Myocyte (in vitro differentiated cells): ENCODE data around the gene MED9. TPM values are rescaled to one million over a fixed set of nuclear protein-coding genes. Genes with fewer than 3 reads are reported as not detected.

ENCODE experiments used
- DNase-seq: peaks from one replicate; pipeline ENCODE4 v3.0.0-alpha.2; 2012; ENCODE audit warnings: low read depth
- total RNA-seq: library from RNA; depleted of rRNA; stranded (reverse); fragments of >200 nt; gene quantifications from 2 replicates; pipeline ENCODE4 v1.2.3, GENCODE V29; 2014

Gene MED9
- total RNA-seq, 1 donor from 2014 or later, result 22.4 TPM

DNA sequence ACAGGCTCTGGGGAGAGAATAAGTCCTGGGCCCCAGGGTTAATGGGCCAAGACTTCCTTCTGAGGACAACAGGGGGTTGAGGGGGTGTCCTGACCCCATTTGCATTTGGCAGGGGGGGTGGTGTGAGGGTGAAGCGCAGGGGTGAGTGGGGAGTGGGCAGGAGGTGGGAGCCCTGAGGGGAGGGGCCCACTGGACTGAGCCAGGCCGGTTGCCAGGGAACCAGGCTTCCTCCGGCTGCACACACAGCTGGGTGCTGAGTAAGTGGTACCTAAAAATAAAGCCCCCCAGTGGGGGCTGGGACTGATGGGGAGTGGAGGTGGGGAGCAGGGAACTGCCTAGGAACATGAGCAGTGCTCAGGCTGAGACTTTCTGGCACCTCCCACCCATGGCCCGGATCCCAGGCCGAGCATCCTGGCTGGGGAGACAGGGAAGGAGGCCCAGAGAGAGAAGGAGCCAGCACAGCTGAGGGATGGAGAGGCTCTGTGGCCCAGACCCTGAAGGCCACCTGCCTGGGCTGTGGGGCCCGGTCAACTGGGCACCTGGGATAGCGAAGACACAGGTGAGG is 26.8 kb downstream of the MED9 start:
- no peak for DNase-seq

- DNase-seq, result no peak
These were observed 27.7 kb downstream of the MED9 start for GRCh38 chr17:17504341-17505140.

GRCh38 chr17:17505151-17505550 is 28.4 kb downstream of the MED9 start:
- no peak for DNase-seq

DNA sequence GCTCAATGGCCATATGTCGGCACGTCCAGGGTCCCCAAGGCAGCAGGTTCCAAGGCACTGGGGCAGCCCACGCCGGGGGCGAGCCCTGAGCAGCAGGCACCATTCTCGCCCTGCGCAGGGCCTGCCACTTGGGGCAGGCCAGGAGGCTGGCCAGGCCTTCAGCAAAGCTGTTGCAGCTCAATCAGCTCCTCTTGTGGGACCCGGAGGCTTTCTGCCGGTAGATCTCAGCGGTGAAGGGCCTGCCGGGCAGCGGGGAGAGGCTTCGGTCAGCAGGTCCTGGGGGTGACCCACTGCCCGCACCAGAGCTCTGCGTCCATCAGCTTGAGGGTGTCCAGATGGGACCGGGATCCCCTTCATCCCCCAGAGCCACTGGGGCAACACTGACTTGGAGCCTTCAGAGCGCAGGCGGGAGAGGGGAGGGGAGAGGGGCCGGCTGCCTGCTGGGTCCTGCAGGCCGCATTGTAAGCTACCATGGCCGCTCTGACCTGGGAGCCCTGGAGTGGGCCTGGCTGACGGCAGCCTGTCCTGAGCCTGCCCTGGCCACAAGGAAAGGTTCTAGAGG is 28.9 kb downstream of the MED9 start:
- no peak for DNase-seq

GRCh38 chr17:17506181-17506741 is 29.5 kb downstream of the MED9 start:
- no peak for DNase-seq

DNA sequence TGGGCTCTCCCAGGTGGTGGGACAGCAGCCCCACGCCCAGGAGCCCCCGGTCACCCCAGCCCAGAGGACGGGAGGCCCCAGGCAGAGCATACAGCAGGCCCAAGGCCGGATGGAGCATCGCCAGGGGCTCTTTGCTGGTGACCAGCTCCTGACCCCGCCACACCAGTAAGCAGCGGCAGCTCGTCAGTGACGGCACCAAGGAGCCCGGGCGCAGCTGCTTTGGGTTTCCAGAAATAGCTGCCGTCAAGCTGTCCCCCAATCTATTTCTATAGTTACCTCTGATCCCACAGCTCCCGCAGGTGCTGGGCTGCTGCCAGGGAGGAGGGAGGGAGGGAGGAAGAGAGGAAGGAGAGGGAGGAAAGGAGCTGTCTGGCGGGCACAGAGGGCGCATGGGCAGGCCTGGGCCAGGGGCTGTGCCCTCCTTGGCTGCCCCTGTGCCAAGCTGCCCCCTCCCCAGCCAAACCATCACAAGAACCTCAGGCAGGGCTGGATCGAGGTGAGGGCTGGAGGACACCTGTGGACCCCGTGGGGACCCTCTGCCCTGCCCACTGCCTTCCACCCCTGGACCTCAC is 30.2 kb downstream of the MED9 start:
- DNase-seq, result peak; percentile 95

DNA sequence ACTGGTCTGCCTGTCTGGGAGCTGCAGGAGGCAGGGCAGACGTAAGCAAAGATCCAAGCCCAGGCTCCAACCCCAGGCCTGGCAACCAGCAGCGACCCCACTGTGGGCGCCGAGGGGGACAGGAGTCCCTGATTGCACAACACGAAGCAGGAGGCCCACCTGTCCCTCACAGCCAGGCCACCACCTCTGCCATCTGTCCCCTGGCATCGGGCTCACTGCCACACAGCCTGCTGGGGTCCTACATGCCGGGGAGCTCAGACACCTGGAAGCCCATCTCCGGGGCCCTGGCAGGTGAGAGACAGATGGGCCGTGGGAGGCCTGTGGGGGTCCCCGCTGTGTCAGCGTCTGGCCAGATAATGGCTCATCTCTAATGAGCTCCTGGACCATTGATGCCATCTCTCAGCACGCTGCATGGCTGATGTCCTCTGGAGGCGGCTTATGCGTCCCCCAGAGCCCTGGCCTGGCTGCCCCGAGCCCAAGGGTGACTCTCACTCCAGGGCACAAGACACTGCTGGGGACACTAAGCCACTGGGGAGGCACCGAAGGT is 30.7 kb downstream of the MED9 start:
- no peak for DNase-seq

GRCh38 chr17:17508019-17508535 is 31.3 kb downstream of the MED9 start:
- no peak for DNase-seq

GRCh38 chr17:17508646-17509591 is 32.1 kb downstream of the MED9 start:
- no peak for DNase-seq

DNA sequence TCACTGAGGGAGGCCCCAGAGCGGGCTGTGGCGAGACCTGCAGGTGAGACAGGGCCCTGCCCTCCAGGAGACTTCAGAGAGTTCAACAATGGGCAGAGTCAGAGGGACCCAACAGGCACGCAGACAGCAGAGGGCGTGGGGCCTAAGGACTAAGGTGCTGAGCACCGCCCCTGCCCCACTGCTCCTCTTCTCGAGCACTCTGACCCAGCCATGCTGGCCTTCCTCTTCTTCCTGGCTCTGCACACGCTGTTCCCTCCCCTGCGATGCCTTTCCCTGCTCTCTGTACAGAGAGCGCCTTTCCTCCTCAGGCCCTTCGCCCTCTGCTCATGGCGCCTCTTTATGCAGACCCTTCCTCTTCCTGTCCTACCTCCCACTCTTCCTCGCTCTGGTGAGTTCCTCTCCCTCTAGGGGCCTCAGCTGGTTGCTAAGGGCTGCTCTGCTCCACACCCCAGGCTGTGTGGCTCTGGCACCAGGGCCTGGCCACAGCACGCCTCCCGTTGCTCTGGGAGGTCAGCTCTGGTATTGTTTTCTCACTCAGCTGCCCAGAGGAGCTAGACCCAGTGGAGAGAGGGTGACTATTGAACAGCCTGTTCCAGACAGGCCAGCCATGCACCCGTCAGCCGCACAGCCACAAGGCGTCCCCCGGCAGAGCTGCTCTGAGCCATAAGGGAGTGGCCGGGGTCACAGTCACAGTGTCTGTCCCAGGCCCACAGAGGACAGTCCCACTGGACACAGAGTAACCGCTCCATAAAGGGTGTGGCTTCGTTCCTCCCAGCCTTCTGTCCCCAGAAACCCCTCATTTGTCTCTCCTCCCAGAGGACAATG is 33.0 kb downstream of the MED9 start:
- DNase-seq, result no peak

GRCh38 chr17:17510456-17511292 is 33.9 kb downstream of the MED9 start:
- no peak for DNase-seq

GRCh38 chr17:17511293-17511741 is 34.5 kb downstream of the MED9 start:
- DNase-seq, result no peak

DNA sequence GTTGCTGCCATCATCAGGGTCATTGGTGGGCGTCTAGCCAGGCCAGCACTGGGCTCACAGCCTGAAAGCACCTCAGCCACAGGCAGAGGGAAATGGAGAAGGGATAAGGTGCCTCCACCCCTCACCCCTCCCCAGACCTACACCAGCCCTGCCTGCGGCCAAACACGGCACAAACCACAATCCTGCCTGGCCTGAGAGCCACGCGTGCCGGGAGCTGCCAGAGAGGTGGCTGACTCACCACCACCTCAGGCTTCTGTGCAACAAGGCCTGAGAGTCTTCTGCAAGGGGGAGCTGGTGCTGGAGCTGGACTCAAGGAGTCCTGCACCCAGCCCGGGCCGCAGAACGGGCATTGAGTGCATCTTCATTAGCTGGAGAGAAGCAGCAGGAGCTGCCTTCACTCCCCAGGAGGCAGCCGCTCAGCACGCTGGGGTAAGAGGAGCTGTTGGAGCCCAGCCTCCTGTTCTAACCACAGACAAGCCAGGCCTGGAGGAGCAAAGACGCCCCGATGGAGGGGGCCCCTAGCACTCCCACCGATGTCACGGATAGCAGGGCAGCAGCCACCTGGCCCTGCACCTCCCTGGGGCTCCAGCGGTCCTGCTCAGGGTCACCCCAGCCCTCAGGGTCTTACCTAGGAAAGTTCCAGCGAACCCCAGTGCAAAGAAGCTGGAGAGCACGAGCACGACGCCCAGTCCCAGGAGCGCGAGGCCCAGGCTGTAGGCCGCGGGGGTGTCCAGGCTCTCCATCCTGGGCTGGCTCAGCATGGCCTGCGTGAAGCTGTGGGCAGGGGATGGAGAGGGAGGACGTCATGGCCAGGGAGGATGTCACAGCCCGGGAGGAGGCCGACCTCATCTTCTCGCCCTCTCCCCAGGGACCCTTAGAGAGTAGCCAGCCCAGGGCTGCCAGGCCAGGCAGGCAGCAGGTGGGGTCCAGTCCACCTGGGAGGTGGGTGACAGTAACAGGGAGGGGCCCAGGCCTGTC is 35.4 kb downstream of the MED9 start:
- DNase-seq, result peak; percentile 92

DNA sequence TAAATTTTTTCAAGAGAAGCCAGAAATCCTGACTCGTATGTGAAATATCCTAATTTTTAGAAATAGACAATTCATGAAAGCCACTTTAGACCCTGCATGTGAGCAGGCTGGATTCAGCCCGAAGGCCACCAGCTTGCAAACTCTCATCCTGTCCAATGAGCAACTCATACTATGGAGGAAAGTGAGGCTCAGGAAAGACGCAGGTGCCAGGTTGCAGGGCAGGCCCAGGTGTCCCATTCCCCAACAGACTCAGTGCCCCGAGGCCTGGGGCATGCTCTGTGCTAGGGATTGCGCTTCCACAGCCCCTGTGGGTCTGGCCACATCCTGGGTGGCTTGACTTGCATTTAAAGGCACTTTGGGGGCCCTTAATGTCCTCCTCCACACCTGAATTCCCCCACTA is 36.1 kb downstream of the MED9 start:
- no peak for DNase-seq

- DNase-seq, result no peak
These were observed 36.8 kb downstream of the MED9 start for GRCh38 chr17:17513626-17514025.

GRCh38 chr17:17514361-17514992 is 37.7 kb downstream of the MED9 start:
- DNase-seq, result no peak
